IPS-18a (cell line): ENCODE measurements around the gene CBX8.

Experiments used
- H3K27ac ChIP-seq: one replicate; pipeline ENCODE4 v1.5.1; 2013; ENCODE audit warnings: low read length
- H3K27me3 ChIP-seq: one replicate; pipeline ENCODE4 v1.6.1; 2013; ENCODE audit warnings: mild to moderate bottlenecking, low read length; ENCODE audit not compliant: control insufficient read depth, insufficient read depth
- H3K36me3 ChIP-seq: one replicate; pipeline ENCODE4 v1.6.1; 2013; ENCODE audit warnings: low read depth, low read length; ENCODE audit not compliant: control insufficient read depth
- H3K4me1 ChIP-seq: one replicate; pipeline ENCODE4 v1.6.1; 2013; ENCODE audit warnings: low read depth, low read length; ENCODE audit not compliant: control insufficient read depth
- H3K4me3 ChIP-seq: one replicate; pipeline ENCODE4 v1.5.1; 2013; ENCODE audit warnings: low read length
- H3K9ac ChIP-seq: one replicate; pipeline ENCODE4 v1.6.1; 2013; ENCODE audit warnings: mild to moderate bottlenecking, low read length, moderate library complexity
- H3K9me3 ChIP-seq: one replicate; pipeline ENCODE4 v1.6.1; 2013; ENCODE audit warnings: low read depth, low read length; ENCODE audit not compliant: control insufficient read depth

CBX8 gene

GRCh38 chr17:79746889-79747507 is 49.9 kb downstream of the CBX8 start:
- no peaks in the 10 kb centered on the region for H3K36me3 ChIP-seq
- H3K4me3 ChIP-seq = peak overlapping the region; percentile 37
- peaks cover 9% of the 10 kb centered on the region for H3K4me1 ChIP-seq
- no peak overlapping the region for H3K27ac ChIP-seq
- H3K9me3 ChIP-seq = no peaks in the 10 kb centered on the region
- H3K27me3 ChIP-seq = peaks cover 77% of the 10 kb centered on the region
- no peak overlapping the region for H3K9ac ChIP-seq

- no peak overlapping the region for H3K27ac ChIP-seq
- H3K4me1 ChIP-seq = peaks cover 9% of the 10 kb centered on the region
- no peaks in the 10 kb centered on the region for H3K9me3 ChIP-seq
- no peak overlapping the region for H3K9ac ChIP-seq
- no peaks in the 10 kb centered on the region for H3K36me3 ChIP-seq
- H3K4me3 ChIP-seq = no peak overlapping the region
- H3K27me3 ChIP-seq = peaks cover 78% of the 10 kb centered on the region
Observed at GRCh38 chr17:79745641-79746105, 51.2 kb downstream of the CBX8 start.

DNA sequence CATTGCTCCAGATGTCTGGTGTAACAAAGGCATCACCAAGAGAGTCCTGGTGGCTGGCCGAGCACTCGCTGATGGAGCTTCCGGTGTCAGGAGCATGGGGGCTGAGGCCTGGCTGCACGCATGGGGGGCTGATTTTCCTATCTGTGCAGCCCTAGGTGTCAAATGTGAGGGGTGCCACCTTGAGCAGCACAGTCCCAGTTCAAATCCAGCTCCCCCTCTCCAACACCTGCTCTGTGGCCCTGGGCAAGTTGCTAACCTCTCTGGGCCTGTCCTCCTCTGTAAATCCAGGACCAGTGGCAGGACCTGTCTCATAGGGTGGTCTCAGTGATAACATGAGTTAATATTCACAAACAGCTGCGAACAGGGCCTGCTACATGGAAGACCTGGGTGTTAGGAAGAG is 53.3 kb downstream of the CBX8 start:
- Histone ChIP-seq H3K27ac (no peak overlapping the region), H3K9ac (no peak overlapping the region), H3K36me3 (no peaks in the 10 kb centered on the region), H3K4me3 (no peak overlapping the region), H3K9me3 (no peaks in the 10 kb centered on the region), H3K4me1 (peaks cover 8% of the 10 kb centered on the region), H3K27me3 (peaks cover 72% of the 10 kb centered on the region)

GRCh38 chr17:79742951-79743476 is 53.9 kb downstream of the CBX8 start:
- H3K9me3 ChIP-seq = no peaks in the 10 kb centered on the region
- no peak overlapping the region for H3K9ac ChIP-seq
- H3K4me1 ChIP-seq = peaks cover 5% of the 10 kb centered on the region
- H3K36me3 ChIP-seq = no peaks in the 10 kb centered on the region
- peaks cover 66% of the 10 kb centered on the region for H3K27me3 ChIP-seq
- no peak overlapping the region for H3K27ac ChIP-seq
- no peak overlapping the region for H3K4me3 ChIP-seq

- H3K9ac ChIP-seq = no peak overlapping the region
- H3K27ac ChIP-seq = no peak overlapping the region
- H3K4me3 ChIP-seq = no peak overlapping the region
- H3K9me3 ChIP-seq = no peaks in the 10 kb centered on the region
- no peaks in the 10 kb centered on the region for H3K36me3 ChIP-seq
- H3K27me3 ChIP-seq = peaks cover 61% of the 10 kb centered on the region
- H3K4me1 ChIP-seq = peaks cover 5% of the 10 kb centered on the region
Observed at GRCh38 chr17:79742589-79742918, 54.3 kb downstream of the CBX8 start.
